Measurements from ENCODE around the gene FAM81B.

Gene FAM81B

GRCh38 chr5:95441636-95442035 is 50.5 kb downstream of the FAM81B start:
- H4K20me1 ChIP-seq (ENCODE audit: insufficient read depth, low read length, poor library complexity, severe bottlenecking): no peaks in the 10 kb centered on the region
- H3K9me3 ChIP-seq (ENCODE audit: insufficient read depth, low read depth, low read length): no peaks in the 10 kb centered on the region
- no peak overlapping the region for H3K9ac ChIP-seq (ENCODE audit: low read depth, low read length, poor library complexity, severe bottlenecking)
- no peaks in the 10 kb centered on the region for H3K27me3 ChIP-seq (ENCODE audit: insufficient read depth, low read length, poor library complexity, severe bottlenecking)
- TF ChIP-seq EZH2phosphoT487 (IDR thresholded peaks at IDR 0.05; ENCODE audit: borderline replicate concordance): no peak
- no peak for TF ChIP-seq CTCF (conservative IDR thresholded peaks at IDR 0.05; ENCODE audit: low read length)
- H3K4me3 ChIP-seq (ENCODE audit: low read length, poor library complexity, severe bottlenecking): no peak overlapping the region
- no peaks in the 10 kb centered on the region for H3F3A ChIP-seq (ENCODE audit: low read depth)
- no peaks in the 10 kb centered on the region for H3K36me3 ChIP-seq (ENCODE audit: insufficient read depth, low read length)
- H3K4me2 ChIP-seq (ENCODE audit: low read depth, low read length, poor library complexity, severe bottlenecking): no peak overlapping the region
- H2AFZ ChIP-seq (ENCODE audit: low read length): no peak overlapping the region
- H3K4me1 ChIP-seq (ENCODE audit: insufficient read depth, low read length, poor library complexity, severe bottlenecking): peaks cover 2% of the 10 kb centered on the region
- H3K79me2 ChIP-seq (ENCODE audit: insufficient read depth, low read length): no peaks in the 10 kb centered on the region
- no peaks in the 10 kb centered on the region for H3K9me2 ChIP-seq (replicated peaks; ENCODE audit: low read depth, low read length)

GRCh38 chr5:95445442-95445841 is 54.3 kb downstream of the FAM81B start:
- Histone ChIP-seq H3K36me3 (ENCODE audit: insufficient read depth, low read length) (no peaks in the 10 kb centered on the region), H3K27me3 (ENCODE audit: insufficient read depth, low read length, poor library complexity, severe bottlenecking) (no peaks in the 10 kb centered on the region), H3K9ac (ENCODE audit: low read depth, low read length, poor library complexity, severe bottlenecking) (no peak overlapping the region), H3K4me3 (ENCODE audit: low read length, poor library complexity, severe bottlenecking) (no peak overlapping the region), H3K4me2 (ENCODE audit: low read depth, low read length, poor library complexity, severe bottlenecking) (no peak overlapping the region), H2AFZ (ENCODE audit: low read length) (no peak overlapping the region), H3K9me2 (replicated peaks; ENCODE audit: low read depth, low read length) (no peaks in the 10 kb centered on the region), H3F3A (ENCODE audit: low read depth) (no peaks in the 10 kb centered on the region), H3K79me2 (ENCODE audit: insufficient read depth, low read length) (no peaks in the 10 kb centered on the region), H3K4me1 (ENCODE audit: insufficient read depth, low read length, poor library complexity, severe bottlenecking) (peaks cover 14% of the 10 kb centered on the region), H3K9me3 (ENCODE audit: insufficient read depth, low read depth, low read length) (no peaks in the 10 kb centered on the region), H4K20me1 (ENCODE audit: insufficient read depth, low read length, poor library complexity, severe bottlenecking) (no peaks in the 10 kb centered on the region)
- TF ChIP-seq CTCF (conservative IDR thresholded peaks at IDR 0.05; ENCODE audit: low read length) (no peak), EZH2phosphoT487 (IDR thresholded peaks at IDR 0.05; ENCODE audit: borderline replicate concordance) (no peak)

- H3K9me3 ChIP-seq (ENCODE audit: insufficient read depth, low read depth, low read length): no peaks in the 10 kb centered on the region
- no peaks in the 10 kb centered on the region for H4K20me1 ChIP-seq (ENCODE audit: insufficient read depth, low read length, poor library complexity, severe bottlenecking)
- no peak overlapping the region for H3K9ac ChIP-seq (ENCODE audit: low read depth, low read length, poor library complexity, severe bottlenecking)
- no peaks in the 10 kb centered on the region for H3K79me2 ChIP-seq (ENCODE audit: insufficient read depth, low read length)
- no peak overlapping the region for H3K4me2 ChIP-seq (ENCODE audit: low read depth, low read length, poor library complexity, severe bottlenecking)
- H3F3A ChIP-seq (ENCODE audit: low read depth): no peaks in the 10 kb centered on the region
- no peak overlapping the region for H2AFZ ChIP-seq (ENCODE audit: low read length)
- H3K4me1 ChIP-seq (ENCODE audit: insufficient read depth, low read length, poor library complexity, severe bottlenecking): peaks cover 14% of the 10 kb centered on the region
- TF ChIP-seq EZH2phosphoT487 (IDR thresholded peaks at IDR 0.05; ENCODE audit: borderline replicate concordance) (no peak), CTCF (conservative IDR thresholded peaks at IDR 0.05; ENCODE audit: low read length) (no peak)
- H3K36me3 ChIP-seq (ENCODE audit: insufficient read depth, low read length): no peaks in the 10 kb centered on the region
- no peak overlapping the region for H3K4me3 ChIP-seq (ENCODE audit: low read length, poor library complexity, severe bottlenecking)
- no peaks in the 10 kb centered on the region for H3K27me3 ChIP-seq (ENCODE audit: insufficient read depth, low read length, poor library complexity, severe bottlenecking)
- H3K9me2 ChIP-seq (replicated peaks; ENCODE audit: low read depth, low read length): no peaks in the 10 kb centered on the region
Measured at GRCh38 chr5:95445995-95446394, 54.8 kb downstream of the FAM81B start.
